DMS53 (cell line): ENCODE data around the gene MALRD1.

ENCODE experiments used
- DNase-seq: peaks from one replicate; lab custom pipeline; 2025; lab: John Stamatoyannopoulos, UW

The MALRD1 gene

GRCh38 chr10:19385846-19386450, 337.3 kb downstream of the MALRD1 start:
- DNase-seq = no peak

- DNase-seq = no peak
Measured at GRCh38 chr10:19408924-19409323, 360.3 kb downstream of the MALRD1 start.

DNA sequence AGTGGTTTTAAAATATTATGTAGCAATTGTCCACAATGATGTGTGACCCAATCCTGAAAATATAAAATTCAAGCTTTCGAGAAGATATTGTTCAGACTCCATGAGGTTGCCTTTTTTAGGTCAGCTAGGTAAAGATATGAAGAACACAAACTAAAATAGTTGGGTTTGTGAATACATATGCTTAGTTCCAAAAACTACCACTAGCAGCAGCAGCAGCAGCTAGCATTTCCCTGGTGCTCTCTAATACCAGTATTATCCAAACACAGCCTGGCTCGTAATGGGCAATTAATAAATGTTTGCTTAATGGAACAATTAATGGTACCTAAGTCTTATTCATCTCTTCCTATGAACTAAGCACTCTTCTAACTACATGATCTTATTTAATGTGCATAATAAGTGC, 362.5 kb downstream of the MALRD1 start:
- no peak for DNase-seq

GRCh38 chr10:19412531-19412930, 363.9 kb downstream of the MALRD1 start:
- peak; percentile 59 for DNase-seq

GRCh38 chr10:19416164-19416563, 367.6 kb downstream of the MALRD1 start:
- DNase-seq = no peak

GRCh38 chr10:19417740-19418139, 369.1 kb downstream of the MALRD1 start:
- no peak for DNase-seq

- DNase-seq = no peak
Measured at GRCh38 chr10:19421674-19422073, 373.1 kb downstream of the MALRD1 start.

DNA sequence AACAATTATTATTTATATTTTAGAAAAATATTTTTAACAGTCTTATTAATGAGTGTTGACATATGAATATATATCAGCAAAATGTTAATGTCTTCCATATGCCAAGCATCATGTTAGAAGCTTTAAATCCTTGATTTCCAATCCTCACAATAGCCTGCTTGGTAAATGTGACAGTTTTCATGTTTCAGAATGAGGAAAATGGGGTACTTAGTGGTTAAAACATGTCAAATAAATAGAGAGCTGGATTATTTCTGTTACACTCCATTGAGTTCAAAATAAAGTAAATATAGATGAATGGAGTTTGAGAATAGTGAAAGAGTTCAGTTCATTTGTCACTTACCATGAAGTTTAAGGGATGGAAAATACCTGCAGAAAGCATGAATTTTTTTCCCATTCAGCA, 377.4 kb downstream of the MALRD1 start:
- DNase-seq = no peak

- DNase-seq = no peak
Measured at GRCh38 chr10:19431622-19432351, 383.2 kb downstream of the MALRD1 start.

GRCh38 chr10:19449860-19450259, 401.3 kb downstream of the MALRD1 start:
- DNase-seq = no peak

- DNase-seq = no peak
Measured at GRCh38 chr10:19451356-19451755, 402.8 kb downstream of the MALRD1 start.

- no peak for DNase-seq
Measured at GRCh38 chr10:19451937-19452336, 403.3 kb downstream of the MALRD1 start.

DNA sequence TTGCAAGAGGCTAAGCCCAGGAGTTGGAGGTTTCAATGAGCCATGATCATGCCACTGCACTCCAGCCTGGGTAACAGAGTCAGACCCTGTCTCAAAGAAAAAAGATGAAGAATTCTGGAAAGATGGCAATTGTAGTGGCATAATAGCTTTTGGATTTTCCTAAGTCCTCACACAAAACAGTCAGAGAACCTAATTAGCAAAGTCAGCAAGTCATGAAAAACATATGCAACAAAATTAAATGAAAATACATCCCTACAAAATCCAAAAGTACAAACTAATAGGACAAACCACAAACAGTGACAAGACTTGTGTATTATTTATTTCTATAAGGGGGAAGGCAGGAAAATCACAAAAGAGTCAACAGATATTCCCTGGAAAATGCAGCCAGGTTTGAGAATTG, 405.4 kb downstream of the MALRD1 start:
- DNase-seq = no peak

GRCh38 chr10:19461588-19461987, 413.0 kb downstream of the MALRD1 start:
- DNase-seq = no peak

GRCh38 chr10:19466709-19467108, 418.1 kb downstream of the MALRD1 start:
- DNase-seq = no peak

- DNase-seq = no peak
Measured at GRCh38 chr10:19468413-19468812, 419.8 kb downstream of the MALRD1 start.

- DNase-seq = no peak
Measured at GRCh38 chr10:19469521-19469920, 420.9 kb downstream of the MALRD1 start.

GRCh38 chr10:19479854-19480253, 431.3 kb downstream of the MALRD1 start:
- no peak for DNase-seq

DNA sequence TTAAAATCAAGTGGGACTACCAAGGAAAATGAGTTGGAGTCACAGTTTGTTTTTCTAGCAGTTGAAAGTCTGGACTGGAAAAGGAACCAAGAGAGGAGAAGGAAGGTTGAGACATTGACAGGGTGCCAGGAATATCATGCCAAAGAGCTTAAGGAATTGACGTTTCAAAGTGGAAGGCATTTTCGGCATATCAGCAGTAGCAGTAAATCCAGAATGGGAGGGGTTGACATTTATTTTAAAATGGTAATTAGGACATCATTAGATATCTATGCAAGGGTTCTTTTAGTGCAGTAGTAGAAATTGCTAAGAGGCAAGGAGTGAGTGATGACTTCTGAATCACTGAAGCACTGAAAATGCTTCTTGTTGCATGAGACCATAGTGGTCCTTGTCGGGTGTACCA, 431.8 kb downstream of the MALRD1 start:
- DNase-seq = no peak

- no peak for DNase-seq
Measured at GRCh38 chr10:19483421-19483820, 434.8 kb downstream of the MALRD1 start.

DNA sequence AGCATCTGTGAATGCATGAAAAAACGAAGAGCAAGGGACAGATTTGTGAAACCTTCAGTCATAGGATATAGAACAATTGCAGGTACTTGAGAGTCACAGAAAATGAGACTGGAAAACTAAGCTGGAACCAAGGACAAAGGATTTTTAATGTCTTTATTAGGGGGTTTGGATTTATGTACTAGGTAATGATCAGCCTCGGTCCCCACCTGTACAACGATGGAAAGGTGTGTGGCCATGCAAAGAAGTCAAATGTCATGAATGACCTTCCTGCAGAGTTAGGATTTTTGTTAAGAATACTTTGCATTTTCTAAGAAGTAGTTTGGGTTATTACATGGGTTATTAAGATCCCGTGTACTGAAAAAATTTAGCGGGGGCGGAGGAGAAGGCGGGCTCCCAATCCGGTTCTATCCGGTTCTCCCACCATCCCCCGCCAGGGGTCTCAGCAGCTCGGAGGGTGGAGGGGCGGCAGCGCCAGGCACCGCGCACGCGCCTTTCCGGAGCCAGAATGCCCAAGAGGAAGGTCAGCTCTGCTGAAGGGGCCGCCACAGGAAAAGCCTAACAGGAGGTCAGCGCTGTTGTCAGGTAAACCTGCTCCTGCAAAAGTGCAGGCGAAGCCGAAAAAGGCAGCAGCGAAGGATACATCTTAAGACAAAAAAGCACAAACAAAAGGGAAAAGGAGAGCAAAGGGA, 440.1 kb downstream of the MALRD1 start:
- DNase-seq = peak; percentile 68

DNA sequence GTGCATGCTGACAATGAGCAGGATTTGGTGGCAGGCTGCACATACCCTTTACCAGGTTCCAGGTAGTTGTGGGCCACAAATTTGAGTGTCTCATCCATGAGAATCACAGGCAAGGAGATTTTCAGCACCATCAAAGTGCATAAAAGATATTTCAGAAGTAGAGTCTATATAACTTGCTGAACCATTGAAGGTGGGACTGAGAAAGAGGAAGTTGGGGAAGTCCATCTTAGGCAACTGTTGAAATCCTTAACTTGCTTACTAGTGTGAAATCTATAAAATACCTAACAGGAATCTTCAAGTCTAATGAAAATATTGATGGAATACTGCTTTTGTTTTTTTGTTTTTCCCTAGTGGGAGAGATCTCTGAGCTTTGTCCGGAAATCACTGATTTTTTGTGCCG, 442.6 kb downstream of the MALRD1 start:
- DNase-seq = no peak

DNA sequence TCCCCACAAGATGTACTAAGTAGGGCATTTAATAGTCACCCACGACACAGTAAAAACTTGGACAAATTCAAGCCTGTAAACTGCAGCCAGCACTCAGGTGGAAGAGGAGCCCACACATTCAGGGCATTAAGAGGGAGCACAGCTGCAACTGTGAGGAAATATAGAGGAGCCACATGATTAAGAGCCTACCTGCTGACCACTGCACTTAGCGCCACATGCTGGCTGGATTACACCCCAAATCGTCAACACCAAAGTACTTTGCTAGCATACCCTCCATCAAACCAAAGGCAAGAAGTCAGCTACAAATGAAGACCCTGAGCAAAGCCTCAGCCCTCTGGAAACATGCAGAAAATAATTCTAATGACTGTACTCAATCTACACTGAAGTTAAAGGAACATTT, 445.3 kb downstream of the MALRD1 start:
- no peak for DNase-seq
